NT2/D1 (cell line): Measurements from ENCODE around the gene HUWE1.

Experiments
- SUZ12 ChIP-seq: IDR thresholded peaks from 2 replicates; pipeline ENCODE4 v1.6.1; 2011; ENCODE audit not compliant: insufficient read length, insufficient read depth; ENCODE audit errors: extremely low read depth
- YY1 ChIP-seq: IDR thresholded peaks from 2 replicates; pipeline ENCODE4 v1.6.1; 2011; ENCODE audit not compliant: insufficient read length, insufficient read depth
- ZNF274 ChIP-seq: IDR thresholded peaks from 2 replicates; pipeline ENCODE4 v1.6.1; 2011; ENCODE audit warnings: mild to moderate bottlenecking, low read depth, low read length

- no peak for TF ChIP-seq ZNF274
- TF ChIP-seq SUZ12 = no peak
- no peak for TF ChIP-seq YY1
Measured at GRCh38 chrX:53561912-53562311, 124.6 kb downstream of the HUWE1 start.
